A549 (cell line): ENCODE results near the gene IRX5. TPM values are rescaled to one million over a fixed set of nuclear protein-coding genes. Genes with fewer than 3 reads are reported as not detected.

Source experiments
- ATAC-seq, 2 experiments: fragments of 200-7000 bp in 1 of 2; fragments of >200 bp in 1 of 2; cut with Nextera tagmentation in 1 of 2; cut with Tn5 transposase in 1 of 2; 3 replicates each; pipeline versions ENCODE4 v1.8.0 to v1.9.1; 2018 to 2020; ENCODE audit warnings: mild to moderate bottlenecking in 1 of 2, moderate library complexity in 1 of 2
- CTCF ChIA-PET: fragments of 300-600 bp; sonication (Branson Sonifier 250); formaldehyde crosslinking; extraction: SDS; loops from one replicate; lab custom pipeline; 2021; ENCODE audit warnings: antibody characterized with exemption, inconsistent platforms; lab: Yijun Ruan, JAX
- POLR2A ChIA-PET: fragments of 350-600 bp; formaldehyde crosslinking; extraction: SDS; loops from one replicate; lab custom pipeline; 2021; ENCODE audit warnings: antibody characterized with exemption, inconsistent platforms; lab: Yijun Ruan, JAX
- DNase-seq, 2 experiments: peaks; one replicate each; pipeline versions ENCODE4 v3.0.0 to v3.0.0-alpha.2; 2011 to 2016; ENCODE audit warnings: low read depth in 1 of 2, low spot score in 1 of 2
- FAIRE-seq: peaks from 2 replicates; lab custom pipeline; 2011; peaks lifted over from hg19 to GRCh38; lab: Jason Lieb, UNC
- H3K27ac ChIP-seq, 2 experiments: fragments of >200 bp; sonication (Bioruptor Twin); formaldehyde crosslinking; 3 replicates each; pipeline ENCODE4 v1.5.1; 2016 to 2017
- H3K4me1 ChIP-seq: fragments of >200 bp; sonication (Bioruptor Twin); formaldehyde crosslinking; 3 replicates; pipeline ENCODE4 v1.6.1; 2016
- H3K4me2 ChIP-seq: fragments of >200 bp; sonication (Bioruptor Twin); formaldehyde crosslinking; 3 replicates; pipeline ENCODE4 v1.6.1; 2016
- H3K4me3 ChIP-seq: fragments of >200 bp; sonication (Bioruptor Twin); formaldehyde crosslinking; 3 replicates; pipeline ENCODE4 v1.5.1; 2016
- H3K9me3 ChIP-seq: fragments of >200 bp; sonication (Bioruptor Twin); formaldehyde crosslinking; 3 replicates; pipeline ENCODE4 v1.6.1; 2016
- BHLHE40 ChIP-seq: IDR thresholded peaks from 2 replicates; pipeline ENCODE4 v1.6.1; 2012; ENCODE audit warnings: low read depth, low read length, inconsistent platforms
- CBX2 ChIP-seq: fragments of 200-600 bp; sonication (generic); IDR thresholded peaks from 2 replicates; pipeline ENCODE4 v1.6.1; 2016; ENCODE audit warnings: low read depth, mild to moderate bottlenecking, borderline replicate concordance
- CHD4 ChIP-seq: fragments of 200-600 bp; sonication (generic); IDR thresholded peaks from 2 replicates; pipeline ENCODE4 v1.6.1; 2016; ENCODE audit warnings: antibody characterized with exemption, mild to moderate bottlenecking, borderline replicate concordance
- E2F6 ChIP-seq: IDR thresholded peaks from 2 replicates; pipeline ENCODE4 v1.6.1; 2012; ENCODE audit warnings: low read depth, borderline replicate concordance
- EHF ChIP-seq: fragments of 250-450 bp; sonication (Bioruptor Pico); IDR thresholded peaks from 2 replicates; pipeline ENCODE4 v1.5.0; 2020; ENCODE audit warnings: mild to moderate bottlenecking
- EP300 ChIP-seq, 2 experiments: fragments of >200 bp; sonication (Bioruptor Twin); formaldehyde crosslinking; IDR thresholded peaks; 2 replicates in 1 of 2; 3 replicates in 1 of 2; pipeline ENCODE4 v1.6.1; 2016 to 2017
- ESRRA ChIP-seq: fragments of 150-350 bp; IDR thresholded peaks from 2 replicates; pipeline ENCODE4 v1.6.1; 2014; ENCODE audit warnings: mild to moderate bottlenecking, low read length, borderline replicate concordance
- FOSB ChIP-seq: fragments of 250-450 bp; sonication (Bioruptor Pico); IDR thresholded peaks from 2 replicates; pipeline ENCODE4 v1.5.0; 2020; ENCODE audit warnings: mild to moderate bottlenecking, moderate library complexity
- FOSL2 ChIP-seq, 2 experiments: fragments of 450-650 bp in 1 of 2; fragments of >200 bp in 1 of 2; sonication (Bioruptor Twin) in 1 of 2; formaldehyde crosslinking; IDR thresholded peaks; 2 replicates each; pipeline versions ENCODE4 v1.5.0 to v1.6.1; 2016 to 2020; ENCODE audit warnings: mild to moderate bottlenecking in 1 of 2, moderate library complexity in 1 of 2
- FOXS1 ChIP-seq: fragments of 250-450 bp; sonication (Bioruptor Pico); IDR thresholded peaks from 2 replicates; pipeline ENCODE4 v1.5.0; 2020; ENCODE audit warnings: mild to moderate bottlenecking, moderate library complexity
- GATA3 ChIP-seq: IDR thresholded peaks from 2 replicates; pipeline ENCODE4 v1.6.1; 2012; ENCODE audit warnings: borderline replicate concordance
- HDAC2 ChIP-seq: fragments of 200-600 bp; sonication (generic); IDR thresholded peaks from 2 replicates; pipeline ENCODE4 v1.6.1; 2016
- HOXB5 ChIP-seq: fragments of 250-450 bp; sonication (Bioruptor Pico); IDR thresholded peaks from 2 replicates; pipeline ENCODE4 v1.5.0; 2020; ENCODE audit warnings: mild to moderate bottlenecking, moderate library complexity
- JUNB ChIP-seq: fragments of >200 bp; sonication (Bioruptor Twin); formaldehyde crosslinking; IDR thresholded peaks from 2 replicates; pipeline ENCODE4 v1.6.1; 2016
- KDM5A ChIP-seq: fragments of 200-600 bp; sonication (generic); IDR thresholded peaks from 2 replicates; pipeline ENCODE4 v1.6.1; 2016; ENCODE audit warnings: antibody characterized with exemption, mild to moderate bottlenecking
- MAFK ChIP-seq: fragments of 450-650 bp; IDR thresholded peaks from 2 replicates; pipeline ENCODE4 v1.6.1; 2014; ENCODE audit not compliant: partially characterized antibody
- MAX ChIP-seq: IDR thresholded peaks from 2 replicates; pipeline ENCODE4 v1.6.1; 2012
- MAZ ChIP-seq: fragments of 150-350 bp; IDR thresholded peaks from 2 replicates; pipeline ENCODE4 v1.6.1; 2014; ENCODE audit warnings: antibody characterized with exemption, low read depth, low read length, borderline replicate concordance
- MYC ChIP-seq: IDR thresholded peaks from 2 replicates; pipeline ENCODE4 v1.6.1; 2012; ENCODE audit warnings: mild to moderate bottlenecking, inconsistent platforms, low read length, improper control_type of control experiment, borderline replicate concordance
- NPAS2 ChIP-seq: fragments of 250-450 bp; sonication (Bioruptor Pico); IDR thresholded peaks from 2 replicates; pipeline ENCODE4 v1.8.0; 2022; ENCODE audit warnings: mild to moderate bottlenecking, moderate library complexity, borderline replicate concordance
- POLR2A ChIP-seq: IDR thresholded peaks from 2 replicates; pipeline ENCODE4 v1.6.1; 2012; ENCODE audit warnings: mild to moderate bottlenecking, low read length
- POLR2AphosphoS2 ChIP-seq: conservative IDR thresholded peaks from 2 replicates; pipeline ENCODE4 v1.6.1; 2012; ENCODE audit warnings: low read length, improper control_type of control experiment, inconsistent platforms
- RARB ChIP-seq: fragments of 250-450 bp; sonication (Bioruptor Pico); IDR thresholded peaks from 2 replicates; pipeline ENCODE4 v1.8.0; 2021; ENCODE audit warnings: mild to moderate bottlenecking, moderate library complexity
- RCOR1 ChIP-seq: fragments of 150-350 bp; IDR thresholded peaks from 2 replicates; pipeline ENCODE4 v1.6.1; 2014; ENCODE audit warnings: antibody characterized with exemption, low read length, low read depth
- RFX5 ChIP-seq: fragments of 450-650 bp; IDR thresholded peaks from 2 replicates; pipeline ENCODE4 v1.7.1; 2014; ENCODE audit warnings: antibody characterized with exemption, mild to moderate bottlenecking, moderate library complexity
- SMC3 ChIP-seq: fragments of >200 bp; sonication (Bioruptor Twin); formaldehyde crosslinking; IDR thresholded peaks from 3 replicates; pipeline ENCODE4 v1.6.1; 2018; ENCODE audit warnings: inconsistent platforms
- SREBF2 ChIP-seq: fragments of 450-650 bp; IDR thresholded peaks from 2 replicates; pipeline ENCODE4 v1.6.1; 2014; ENCODE audit warnings: mild to moderate bottlenecking, moderate library complexity
- TFCP2L1 ChIP-seq: fragments of 250-450 bp; sonication (Bioruptor Pico); IDR thresholded peaks from 2 replicates; pipeline ENCODE4 v1.5.0; 2021; ENCODE audit warnings: mild to moderate bottlenecking
- ZC3H11A ChIP-seq: fragments of 450-650 bp; IDR thresholded peaks from 2 replicates; pipeline ENCODE4 v1.6.1; 2014; ENCODE audit warnings: antibody characterized with exemption, mild to moderate bottlenecking
- ZFP36 ChIP-seq: fragments of 450-650 bp; IDR thresholded peaks from 2 replicates; pipeline ENCODE4 v1.6.1; 2014; ENCODE audit warnings: borderline replicate concordance; ENCODE audit not compliant: partially characterized antibody
- ZNF302 ChIP-seq: fragments of 250-450 bp; sonication (Bioruptor Pico); IDR thresholded peaks from 2 replicates; pipeline ENCODE4 v1.9.0; 2021; ENCODE audit warnings: inconsistent platforms, mild to moderate bottlenecking, moderate library complexity
- ZSCAN20 ChIP-seq: fragments of 250-450 bp; sonication (Bioruptor Pico); IDR thresholded peaks from 2 replicates; pipeline ENCODE4 v1.8.0; 2022; ENCODE audit warnings: mild to moderate bottlenecking, moderate library complexity
- WGBS: methylation state at CpG from one replicate; pipeline ENCODE4 v1.1.6; 2017; ENCODE audit errors: missing lambda C conversion rate; 5-methylcytosine and 5-hydroxymethylcytosine counted together
- polyA plus RNA-seq, 4 experiments: library from polyadenylated mRNA; depleted of rRNA in 3 of 4; stranded (reverse); fragments of >200 nt; fragmentation: RNase III in 1 of 4; extraction: RNeasy Plus Mini Kit Qiagen cat#74134 plus additional on column Dnase treatment in 1 of 4; gene quantifications; 2 replicates in 3 of 4; 3 replicates in 1 of 4; pipeline ENCODE4 v1.2.3, GENCODE V29; 2011 to 2017
- TF ChIP-seq, protein P1 (sequence below): fragments of 250-450 bp; sonication (Bioruptor Pico); IDR thresholded peaks from 2 replicates; pipeline ENCODE4 v1.5.0; 2020; ENCODE audit warnings: low read depth, mild to moderate bottlenecking, moderate library complexity
- TF ChIP-seq, protein P2 (sequence below): fragments of >200 bp; sonication (Bioruptor Twin); formaldehyde crosslinking; IDR thresholded peaks from 3 replicates; pipeline ENCODE4 v1.5.1; 2016
- TF ChIP-seq, protein P3 (sequence below): fragments of 450-650 bp; IDR thresholded peaks from 2 replicates; pipeline ENCODE4 v1.6.1; 2014; ENCODE audit warnings: antibody characterized with exemption
- TF ChIP-seq, protein P4 (sequence below): fragments of 150-350 bp; IDR thresholded peaks from 2 replicates; pipeline ENCODE4 v1.6.1; 2014; ENCODE audit warnings: low read depth, mild to moderate bottlenecking, low read length

IRX5 gene
- polyA plus RNA-seq, 2 of the 4 experiments (the other 2 are of a cell fraction) = 0.67 to 0.88 TPM

DNA sequence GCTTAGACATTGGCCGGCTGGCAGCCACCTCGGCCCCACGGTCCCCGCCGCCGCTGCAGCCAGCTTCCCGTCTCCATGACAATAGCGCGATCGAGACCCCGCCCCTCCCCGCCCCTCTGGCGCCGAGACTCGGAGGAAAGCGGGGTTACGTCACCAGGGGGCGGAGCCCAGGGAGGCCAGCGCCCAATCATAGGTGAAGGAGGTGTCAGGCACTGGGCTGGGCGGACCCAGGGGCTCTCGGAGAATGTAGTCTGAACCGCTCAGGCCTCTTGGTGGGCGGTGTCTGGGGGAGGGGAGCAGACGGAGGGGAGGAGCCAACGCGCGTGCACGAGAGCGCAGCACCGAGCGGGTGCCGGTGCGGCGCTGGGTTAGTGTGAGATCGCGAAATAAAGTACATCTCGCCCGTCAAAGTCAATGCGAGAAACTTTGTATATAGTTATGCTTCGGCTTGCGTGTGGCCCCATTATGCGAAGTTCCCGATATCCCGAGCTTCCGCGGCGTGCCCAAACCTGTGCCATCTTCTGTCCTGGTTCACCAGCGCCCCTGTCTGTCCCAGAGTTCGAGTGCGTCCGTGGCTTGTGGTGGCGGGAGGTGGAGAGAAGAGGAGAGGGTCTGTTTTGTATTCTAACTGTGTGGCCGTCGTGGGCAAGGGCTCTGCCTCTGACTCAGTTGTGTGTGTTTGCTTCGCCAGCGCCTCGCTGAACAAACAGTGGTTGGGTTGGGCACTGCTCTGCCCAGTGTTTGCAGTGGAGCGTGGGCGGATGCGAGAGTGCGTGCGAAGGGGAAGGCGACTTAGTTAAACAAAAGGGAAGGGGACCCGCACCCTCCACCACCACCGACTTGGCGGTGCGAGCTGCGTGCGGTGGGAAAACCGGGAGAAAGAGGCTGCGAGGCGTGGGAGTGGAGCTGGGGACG, 1.3 kb upstream of the IRX5 start:
- Histone ChIP-seq H3K4me2 (peak overlapping the region; percentile 95), H3K27ac (peak overlapping the region; percentile 96 to 99), H3K4me3 (peak overlapping the region; percentile 79), H3K9me3 (no peaks in the 10 kb centered on the region), H3K4me1 (peaks cover 22% of the 10 kb centered on the region)
- peak; percentile 65 to 90 for ATAC-seq
- ChIA-PET POLR2A (interaction anchor here (0.6 to 3.3 kb wide), 4 partner anchors 643 to 1379 kb away, joined by 3 to 14 read pairs (median 10); partner anchors contain the start of gene IRX3), CTCF (interaction anchor here (1.3 to 2.4 kb wide), 8 partner anchors 9 to 1154 kb away, joined by 3 to 8 read pairs (median 5); no protein-coding TSS in a partner anchor)
- peak; percentile 59 for FAIRE-seq
- DNase-seq = peak; percentile 86 to 98
- WGBS = 2% methylated on average over 45 of the region's 73 CpGs
- TF ChIP-seq TFCP2L1 (CRISPR knock-in tag) (no peak), FOSB (CRISPR knock-in tag) (no peak), POLR2AphosphoS2 (no peak), RFX5 (no peak), JUNB (no peak), NPAS2 (no peak), FOXS1 (CRISPR knock-in tag) (no peak), ZFP36 (no peak), RARB (CRISPR knock-in tag) (no peak), HOXB5 (CRISPR knock-in tag) (no peak), ESRRA (no peak), EHF (CRISPR knock-in tag) (no peak), ZSCAN20 (CRISPR knock-in tag) (no peak), MAZ (no peak), POLR2A (peak; percentile 33; the same call in 1 of the 2 replicates), MAFK (no peak), GATA3 (no peak), E2F6 (peak; percentile 38; the same call in 1 of the 2 replicates), MAX (peak; percentile 49; the same call in 1 of the 2 replicates), CHD4 (no peak), BHLHE40 (no peak), MYC (peak; percentile 52; the same call in 1 of the 2 replicates), FOSL2 (IDR thresholded peaks at IDR 0.05) (no peak), FOSL2 (CRISPR knock-in tag; IDR thresholded peaks at IDR 0.05) (peak; percentile 34; the same call in 1 of the 2 replicates), EP300 (IDR thresholded peaks at IDR 0.05) (no peak), ZNF302 (CRISPR knock-in tag) (no peak), SREBF2 (no peak), CBX2 (no peak), SMC3 (peak; percentile 37; the same call in 1 of the 3 replicates), ZC3H11A (no peak), HDAC2 (no peak), RCOR1 (no peak), KDM5A (no peak)
- TF ChIP-seq, protein P1, sequence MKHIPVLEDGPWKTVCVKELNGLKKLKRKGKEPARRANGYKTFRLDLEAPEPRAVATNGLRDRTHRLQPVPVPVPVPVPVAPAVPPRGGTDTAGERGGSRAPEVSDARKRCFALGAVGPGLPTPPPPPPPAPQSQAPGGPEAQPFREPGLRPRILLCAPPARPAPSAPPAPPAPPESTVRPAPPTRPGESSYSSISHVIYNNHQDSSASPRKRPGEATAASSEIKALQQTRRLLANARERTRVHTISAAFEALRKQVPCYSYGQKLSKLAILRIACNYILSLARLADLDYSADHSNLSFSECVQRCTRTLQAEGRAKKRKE (CRISPR knock-in tag) = no peak
- TF ChIP-seq, protein P2, sequence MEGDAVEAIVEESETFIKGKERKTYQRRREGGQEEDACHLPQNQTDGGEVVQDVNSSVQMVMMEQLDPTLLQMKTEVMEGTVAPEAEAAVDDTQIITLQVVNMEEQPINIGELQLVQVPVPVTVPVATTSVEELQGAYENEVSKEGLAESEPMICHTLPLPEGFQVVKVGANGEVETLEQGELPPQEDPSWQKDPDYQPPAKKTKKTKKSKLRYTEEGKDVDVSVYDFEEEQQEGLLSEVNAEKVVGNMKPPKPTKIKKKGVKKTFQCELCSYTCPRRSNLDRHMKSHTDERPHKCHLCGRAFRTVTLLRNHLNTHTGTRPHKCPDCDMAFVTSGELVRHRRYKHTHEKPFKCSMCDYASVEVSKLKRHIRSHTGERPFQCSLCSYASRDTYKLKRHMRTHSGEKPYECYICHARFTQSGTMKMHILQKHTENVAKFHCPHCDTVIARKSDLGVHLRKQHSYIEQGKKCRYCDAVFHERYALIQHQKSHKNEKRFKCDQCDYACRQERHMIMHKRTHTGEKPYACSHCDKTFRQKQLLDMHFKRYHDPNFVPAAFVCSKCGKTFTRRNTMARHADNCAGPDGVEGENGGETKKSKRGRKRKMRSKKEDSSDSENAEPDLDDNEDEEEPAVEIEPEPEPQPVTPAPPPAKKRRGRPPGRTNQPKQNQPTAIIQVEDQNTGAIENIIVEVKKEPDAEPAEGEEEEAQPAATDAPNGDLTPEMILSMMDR = peak; percentile 24; the same call in 2 of the 3 replicates
- TF ChIP-seq, protein P3, sequence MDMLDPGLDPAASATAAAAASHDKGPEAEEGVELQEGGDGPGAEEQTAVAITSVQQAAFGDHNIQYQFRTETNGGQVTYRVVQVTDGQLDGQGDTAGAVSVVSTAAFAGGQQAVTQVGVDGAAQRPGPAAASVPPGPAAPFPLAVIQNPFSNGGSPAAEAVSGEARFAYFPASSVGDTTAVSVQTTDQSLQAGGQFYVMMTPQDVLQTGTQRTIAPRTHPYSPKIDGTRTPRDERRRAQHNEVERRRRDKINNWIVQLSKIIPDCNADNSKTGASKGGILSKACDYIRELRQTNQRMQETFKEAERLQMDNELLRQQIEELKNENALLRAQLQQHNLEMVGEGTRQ = 0 out of 2 replicates have a peak, but pooled peaks have one; percentile 16
- TF ChIP-seq, protein P4, sequence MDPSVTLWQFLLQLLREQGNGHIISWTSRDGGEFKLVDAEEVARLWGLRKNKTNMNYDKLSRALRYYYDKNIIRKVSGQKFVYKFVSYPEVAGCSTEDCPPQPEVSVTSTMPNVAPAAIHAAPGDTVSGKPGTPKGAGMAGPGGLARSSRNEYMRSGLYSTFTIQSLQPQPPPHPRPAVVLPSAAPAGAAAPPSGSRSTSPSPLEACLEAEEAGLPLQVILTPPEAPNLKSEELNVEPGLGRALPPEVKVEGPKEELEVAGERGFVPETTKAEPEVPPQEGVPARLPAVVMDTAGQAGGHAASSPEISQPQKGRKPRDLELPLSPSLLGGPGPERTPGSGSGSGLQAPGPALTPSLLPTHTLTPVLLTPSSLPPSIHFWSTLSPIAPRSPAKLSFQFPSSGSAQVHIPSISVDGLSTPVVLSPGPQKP = no peak
